GM21360 (cell line): ENCODE measurements around the gene AKAP14.
A peak's percentile ranks its signal among the peaks of the same experiment; 100 is the strongest.
"Not testable (repeated sequence)": the region's sequence is repeated elsewhere in the genome, so short reads cannot be mapped to it uniquely, and the experiment has no call there.

Experiments
- ATAC-seq: cut with Tn5 transposase; IDR thresholded peaks from one replicate; pipeline ENCODE4 v1.9.1; 2021; ENCODE audit warnings: mild to moderate bottlenecking, moderate library complexity; ENCODE audit not compliant: unreplicated experiment

AKAP14 gene

DNA sequence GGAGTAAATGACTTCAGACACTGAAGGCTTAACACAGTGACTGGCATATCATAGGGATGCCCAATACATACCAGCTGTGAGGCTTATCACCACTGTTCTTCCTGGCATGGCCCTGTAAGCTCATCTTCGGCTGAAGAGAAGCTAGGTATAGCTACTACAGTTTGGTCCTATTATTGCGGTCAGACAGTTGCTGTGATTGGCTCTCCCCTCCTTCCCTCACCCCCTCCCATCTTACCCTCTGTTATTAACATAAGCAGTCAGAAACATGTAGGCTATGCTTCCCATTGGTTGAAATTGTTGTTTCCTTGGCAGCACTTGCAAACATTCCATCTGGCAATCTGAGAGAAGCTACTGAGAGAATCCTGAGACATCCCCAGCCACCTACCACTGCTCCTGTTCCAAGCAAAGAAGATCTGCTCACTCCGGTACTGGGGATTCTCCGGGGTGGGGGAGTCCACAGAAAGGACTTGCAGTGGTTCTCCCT lies at the start of gene AKAP14:
Gene AKAP14, plus strand, starts transcription at position 51 of the 484 bp plus-strand sequence. CDS start 7,331 bp downstream, outside the sequence.
- ATAC-seq = no peak

GRCh38 chrX:119852382-119853353 lies 43.0 kb upstream of the AKAP14 start, which contains the start of gene UPF3B:
Gene UPF3B (minus strand): TSS chrX:119852963. CDS start chrX:119852928, 35 bp downstream.
- ATAC-seq = peak; percentile 94

DNA sequence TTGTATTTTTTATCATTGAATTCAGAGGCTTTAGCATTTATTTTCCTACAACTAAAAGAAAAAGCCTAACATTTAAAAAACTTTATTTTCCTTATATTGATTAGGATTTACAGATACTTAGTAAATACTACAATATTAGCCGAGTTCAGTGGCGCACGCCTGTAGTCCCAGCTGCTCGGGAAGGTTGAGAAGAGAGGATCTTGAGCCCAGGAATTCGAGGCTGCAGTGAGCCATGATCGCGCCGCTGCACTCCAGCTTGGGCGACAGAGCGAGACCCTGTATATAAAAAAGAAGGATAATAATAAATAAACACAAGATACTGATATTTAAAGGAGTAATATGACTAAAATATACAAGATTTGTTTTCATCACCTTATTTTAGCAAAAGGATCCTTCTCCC lies 42.2 kb upstream of the AKAP14 start:
- no peak for ATAC-seq

GRCh38 chrX:119870626-119871131 lies 25.0 kb upstream of the AKAP14 start:
- no peak for ATAC-seq

DNA sequence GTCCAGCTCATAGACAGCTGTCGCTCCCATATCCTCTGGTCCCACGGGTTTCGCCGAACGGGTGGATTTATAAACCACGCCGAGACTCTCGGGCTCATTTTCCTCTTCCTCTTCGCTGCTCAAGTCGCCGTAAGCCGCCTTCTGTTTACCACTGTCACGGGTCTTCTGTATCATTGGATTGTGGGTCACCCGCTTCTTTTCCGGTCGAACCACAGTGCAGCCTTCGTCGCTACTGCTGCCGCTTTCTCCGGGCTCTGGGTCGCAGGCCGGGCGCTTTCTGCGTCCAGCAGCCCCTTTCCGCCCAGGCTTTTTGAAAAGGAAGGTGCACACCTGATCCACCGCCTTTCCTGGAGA lies 24.5 kb upstream of the AKAP14 start:
- ATAC-seq = peak; percentile 24

DNA sequence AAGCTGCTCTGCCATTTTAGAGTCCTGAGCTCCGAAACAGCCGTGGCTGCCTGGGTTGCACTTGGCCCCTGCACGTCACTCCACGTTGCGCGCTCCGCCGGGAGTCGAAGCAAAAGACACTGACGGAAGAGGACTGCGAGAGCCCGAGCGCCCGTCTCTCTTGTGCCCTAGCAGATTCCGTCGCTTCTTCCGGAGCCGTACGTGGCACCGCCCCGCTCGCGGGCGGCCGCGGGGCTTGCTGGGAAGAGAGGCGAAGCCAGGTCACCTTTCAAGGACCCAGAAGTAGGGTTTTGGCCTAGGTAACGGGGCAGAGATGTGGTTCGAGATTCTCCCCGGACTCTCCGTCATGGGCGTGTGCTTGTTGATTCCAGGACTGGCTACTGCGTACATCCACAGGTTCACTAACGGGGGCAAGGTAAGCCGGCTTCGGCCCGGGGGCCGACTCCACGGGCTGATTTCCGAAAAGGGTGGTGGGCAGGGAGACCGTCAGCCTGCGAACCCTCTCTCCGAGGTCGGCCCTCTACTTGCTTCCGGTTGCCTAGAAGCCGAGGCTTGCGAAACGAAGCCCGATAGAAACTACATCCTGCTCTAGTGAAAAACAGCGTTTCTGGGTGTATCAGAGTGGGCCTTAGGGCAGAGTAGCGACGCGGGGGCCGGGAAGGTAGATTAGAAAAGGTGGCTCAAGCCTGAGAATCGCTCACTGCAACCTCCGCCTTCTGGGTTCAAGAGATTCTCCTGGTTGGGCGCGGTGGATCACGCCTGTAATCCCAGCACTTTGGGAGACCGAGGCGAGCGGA lies 23.9 kb upstream of the AKAP14 start, which contains the start of the genes NDUFA1 and RNF113A:
Gene NDUFA1, plus strand, starts transcription at position 234 of the 797 bp plus-strand sequence. Its CDS starts 80 bp downstream, at position 314.
Gene RNF113A, minus strand, starts transcription at position 135 of the 797 bp plus-strand sequence. Its CDS starts 120 bp downstream, at position 15.
- peak; percentile 87 for ATAC-seq

DNA sequence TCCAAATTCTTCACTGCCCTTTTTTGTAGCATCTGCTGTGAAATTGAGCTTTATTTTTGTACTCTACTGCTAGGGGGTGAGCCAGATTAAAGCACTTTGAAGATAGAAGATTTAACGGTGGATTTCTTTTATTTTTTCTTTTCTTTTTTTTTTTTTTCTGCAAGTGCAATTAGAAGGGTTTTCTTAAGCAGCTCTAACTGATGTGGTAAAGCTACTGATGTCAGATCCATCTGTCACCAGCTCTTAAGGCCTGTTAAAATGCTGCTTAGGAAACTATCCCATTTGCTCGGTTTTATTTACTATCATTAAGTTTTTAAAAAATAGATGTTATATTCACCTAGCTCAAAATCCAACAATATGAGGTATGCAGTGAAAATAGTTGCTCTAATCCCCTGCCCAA lies 17.0 kb upstream of the AKAP14 start:
- ATAC-seq = no peak

DNA sequence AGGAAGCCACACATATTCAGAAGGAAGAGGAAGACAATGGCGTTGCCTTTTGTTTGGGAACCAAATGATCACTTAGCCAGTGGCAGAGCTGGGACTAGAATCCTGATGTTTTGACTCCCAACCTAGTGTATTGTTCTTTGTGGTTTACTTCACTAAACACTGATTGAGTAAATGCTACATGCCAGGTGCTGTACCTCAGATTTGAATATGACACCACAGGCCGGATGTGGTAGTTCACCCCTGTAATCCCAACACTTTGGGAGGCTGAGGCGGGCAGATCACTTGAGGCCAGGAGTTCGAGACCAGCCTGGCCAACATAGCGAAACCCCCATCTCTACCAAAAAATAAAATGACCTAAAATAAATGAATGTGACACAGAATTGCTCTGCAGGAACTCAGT lies 15.6 kb upstream of the AKAP14 start:
- no peak for ATAC-seq

DNA sequence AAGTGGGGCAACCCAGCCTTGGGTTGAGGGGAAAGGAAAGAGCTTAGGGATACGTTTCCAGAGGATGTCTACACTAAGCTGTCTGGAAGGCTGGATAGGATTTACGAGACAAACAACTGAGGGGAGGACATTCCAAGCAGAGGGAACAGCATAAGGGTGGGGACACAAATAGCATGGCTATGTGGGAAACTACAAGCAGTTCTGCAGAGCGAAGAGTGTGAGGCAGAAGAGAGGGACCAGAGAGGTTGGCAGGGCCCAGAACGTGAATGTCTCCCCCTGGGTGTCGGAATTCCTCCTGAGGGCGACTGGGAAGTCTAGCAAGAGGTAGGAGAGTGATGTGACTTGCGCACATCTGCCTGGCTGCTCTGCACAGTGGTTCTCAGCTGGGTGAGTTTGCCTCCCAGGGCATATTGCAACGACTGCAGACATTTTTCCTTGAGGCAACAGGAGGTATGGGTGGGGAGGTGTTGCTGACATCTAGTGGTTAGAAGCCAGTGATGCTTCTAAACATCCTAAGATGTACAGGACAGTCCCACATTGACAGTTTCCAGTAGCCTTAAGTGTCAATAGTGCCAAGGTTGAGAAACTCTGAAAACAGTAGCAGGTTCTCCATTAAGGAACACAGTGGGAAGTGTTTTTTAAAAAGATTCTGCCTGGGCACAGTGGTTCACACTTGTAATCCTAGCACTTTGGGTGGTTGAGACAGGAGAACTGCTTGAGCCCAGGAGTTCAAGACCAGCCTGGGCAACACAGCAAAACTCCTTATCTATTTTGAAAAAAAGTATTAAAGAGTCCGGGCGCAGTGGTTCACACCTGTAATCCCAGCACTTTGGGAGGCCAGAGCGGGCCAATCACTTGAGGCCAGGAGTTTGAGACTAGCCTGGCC lies 14.9 kb upstream of the AKAP14 start:
- ATAC-seq = peak; percentile 90

GRCh38 chrX:119885554-119886428 lies 9.9 kb upstream of the AKAP14 start:
- ATAC-seq = no peak

- ATAC-seq = no peak
These were observed 7.8 kb upstream of the AKAP14 start for GRCh38 chrX:119887721-119888425.

DNA sequence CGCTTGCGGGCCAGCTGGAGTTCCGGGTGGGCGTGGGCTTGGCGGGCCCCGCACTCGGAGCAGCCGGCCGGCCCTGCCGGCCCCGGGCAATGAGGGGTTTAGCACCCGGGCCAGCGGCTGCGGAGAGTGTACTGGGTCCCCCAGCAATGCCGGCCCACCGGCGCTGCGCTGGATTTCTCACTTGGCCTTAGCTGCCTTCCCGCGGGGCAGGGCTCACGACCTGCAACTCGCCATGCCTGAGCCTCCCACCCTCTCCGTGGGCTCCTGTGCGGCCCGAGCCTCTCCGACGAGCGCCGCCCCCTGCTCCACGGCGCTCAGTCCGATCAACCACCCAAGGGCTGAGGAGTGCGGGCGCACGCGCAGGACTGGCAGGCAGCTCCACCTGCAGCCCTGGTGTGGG lies 5.1 kb upstream of the AKAP14 start:
- not testable (repeated sequence) for ATAC-seq

GRCh38 chrX:119891961-119892692 lies 3.6 kb upstream of the AKAP14 start:
- not testable (repeated sequence) for ATAC-seq

DNA sequence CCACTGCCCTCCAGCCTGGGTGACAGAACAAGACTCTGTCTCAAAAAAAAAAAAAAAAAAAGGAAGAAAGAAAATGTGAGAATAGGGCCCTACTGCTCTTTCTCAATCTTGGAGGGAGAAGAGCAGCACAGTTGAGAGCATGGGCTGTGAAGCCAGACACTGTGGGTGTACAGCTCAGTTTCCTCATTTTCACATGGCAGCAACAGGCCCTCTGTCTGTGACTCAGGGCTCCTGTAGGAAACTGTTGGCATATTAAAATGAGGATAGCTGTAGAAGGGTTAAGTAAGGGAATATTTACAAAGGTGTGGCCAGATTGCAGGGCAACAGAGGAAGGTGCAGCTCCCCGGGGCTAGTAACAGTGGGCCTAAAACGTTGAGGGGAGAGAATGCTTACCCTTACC lies 3.4 kb downstream of the AKAP14 start:
- ATAC-seq = no peak

DNA sequence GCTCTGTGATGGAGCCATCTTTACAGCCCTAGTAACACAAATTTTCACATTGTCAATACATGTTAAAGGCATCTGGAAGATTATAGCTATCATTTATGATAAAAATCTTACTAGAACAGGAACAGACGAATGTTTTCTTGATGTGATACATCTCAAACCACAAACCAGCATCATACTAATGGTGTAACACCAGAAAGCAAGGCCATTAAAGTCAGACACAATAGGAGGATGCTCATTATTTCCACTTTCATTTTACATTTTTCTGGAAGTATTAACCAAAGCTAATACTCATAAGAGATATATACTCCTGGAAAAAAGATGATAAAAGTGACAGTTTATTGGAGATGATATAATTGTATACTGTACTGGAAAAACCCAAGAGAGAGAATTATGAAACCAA lies 5.3 kb downstream of the AKAP14 start:
- ATAC-seq = no peak

DNA sequence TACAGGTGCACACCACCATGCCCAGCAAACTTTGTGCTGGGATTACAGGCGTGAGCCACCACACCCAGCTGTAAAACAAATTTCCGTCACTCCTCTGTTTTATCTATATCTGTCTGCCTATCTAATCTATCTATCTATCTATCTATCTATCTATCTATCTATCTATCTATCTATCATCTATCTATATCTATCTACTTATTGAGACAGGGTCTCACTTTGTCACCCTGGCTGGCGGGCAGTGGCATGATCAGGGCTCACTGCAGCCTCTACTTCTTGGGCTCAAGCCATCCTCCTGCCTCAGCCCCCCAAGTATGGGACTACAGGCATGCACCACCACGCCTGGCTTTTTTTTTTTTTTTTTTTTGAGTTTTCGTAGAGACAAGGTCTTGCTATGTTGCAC lies 20.6 kb downstream of the AKAP14 start:
- no peak for ATAC-seq

GRCh38 chrX:119917877-119918276 lies 22.2 kb downstream of the AKAP14 start:
- no peak for ATAC-seq
